GM19372 (cell line): ENCODE results near the gene GRPEL2.

Experiments used
- ATAC-seq: cut with Tn5 transposase; IDR thresholded peaks from one replicate; pipeline ENCODE4 v1.9.1; 2021; ENCODE audit warnings: mild to moderate bottlenecking, low read depth, moderate library complexity; ENCODE audit not compliant: unreplicated experiment

GRPEL2 gene

GRCh38 chr5:149374303-149374702 lies 29.0 kb downstream of the GRPEL2 start:
- ATAC-seq: no peak

GRCh38 chr5:149374801-149375200 lies 29.5 kb downstream of the GRPEL2 start:
- no peak for ATAC-seq

- no peak for ATAC-seq
Observed at GRCh38 chr5:149375434-149375833, 30.1 kb downstream of the GRPEL2 start.

GRCh38 chr5:149376104-149376503 lies 30.8 kb downstream of the GRPEL2 start:
- no peak for ATAC-seq

GRCh38 chr5:149376711-149377447 lies 31.6 kb downstream of the GRPEL2 start:
- no peak for ATAC-seq

- ATAC-seq: no peak
Observed at GRCh38 chr5:149378241-149378820, 33.0 kb downstream of the GRPEL2 start.

- no peak for ATAC-seq
Observed at GRCh38 chr5:149379177-149379761, 34.0 kb downstream of the GRPEL2 start, which contains the start of gene IL17B. Gene IL17B, minus strand, starts transcription at chr5:149379292. Its CDS starts 67 bp downstream, at chr5:149379225.

- ATAC-seq: no peak
Observed at GRCh38 chr5:149379818-149380374, 34.6 kb downstream of the GRPEL2 start.

- ATAC-seq: no peak
Observed at GRCh38 chr5:149380466-149381121, 35.3 kb downstream of the GRPEL2 start.

- no peak for ATAC-seq
Observed at GRCh38 chr5:149381261-149381985, 36.1 kb downstream of the GRPEL2 start.

GRCh38 chr5:149381986-149382338 lies 36.7 kb downstream of the GRPEL2 start:
- ATAC-seq: peak; percentile 84

GRCh38 chr5:149382517-149383220 lies 37.4 kb downstream of the GRPEL2 start:
- ATAC-seq: no peak

GRCh38 chr5:149383399-149383798 lies 38.1 kb downstream of the GRPEL2 start:
- ATAC-seq: no peak

GRCh38 chr5:149386166-149386565 lies 40.9 kb downstream of the GRPEL2 start:
- ATAC-seq: no peak

- ATAC-seq: no peak
Observed at GRCh38 chr5:149387081-149387631, 41.9 kb downstream of the GRPEL2 start.

GRCh38 chr5:149387982-149388381 lies 42.7 kb downstream of the GRPEL2 start:
- ATAC-seq: no peak

GRCh38 chr5:149388498-149389190 lies 43.3 kb downstream of the GRPEL2 start:
- no peak for ATAC-seq

- no peak for ATAC-seq
Observed at GRCh38 chr5:149389552-149390495, 44.5 kb downstream of the GRPEL2 start.
